HG03521 (cell line): ENCODE data around the gene POLDIP3.

ENCODE experiments used
- ATAC-seq: cut with Tn5 transposase; IDR thresholded peaks from one replicate; pipeline ENCODE4 v1.9.1; 2021; ENCODE audit warnings: mild to moderate bottlenecking, moderate library complexity; ENCODE audit not compliant: unreplicated experiment

POLDIP3 gene, protein sequence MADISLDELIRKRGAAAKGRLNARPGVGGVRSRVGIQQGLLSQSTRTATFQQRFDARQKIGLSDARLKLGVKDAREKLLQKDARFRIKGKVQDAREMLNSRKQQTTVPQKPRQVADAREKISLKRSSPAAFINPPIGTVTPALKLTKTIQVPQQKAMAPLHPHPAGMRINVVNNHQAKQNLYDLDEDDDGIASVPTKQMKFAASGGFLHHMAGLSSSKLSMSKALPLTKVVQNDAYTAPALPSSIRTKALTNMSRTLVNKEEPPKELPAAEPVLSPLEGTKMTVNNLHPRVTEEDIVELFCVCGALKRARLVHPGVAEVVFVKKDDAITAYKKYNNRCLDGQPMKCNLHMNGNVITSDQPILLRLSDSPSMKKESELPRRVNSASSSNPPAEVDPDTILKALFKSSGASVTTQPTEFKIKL

DNA sequence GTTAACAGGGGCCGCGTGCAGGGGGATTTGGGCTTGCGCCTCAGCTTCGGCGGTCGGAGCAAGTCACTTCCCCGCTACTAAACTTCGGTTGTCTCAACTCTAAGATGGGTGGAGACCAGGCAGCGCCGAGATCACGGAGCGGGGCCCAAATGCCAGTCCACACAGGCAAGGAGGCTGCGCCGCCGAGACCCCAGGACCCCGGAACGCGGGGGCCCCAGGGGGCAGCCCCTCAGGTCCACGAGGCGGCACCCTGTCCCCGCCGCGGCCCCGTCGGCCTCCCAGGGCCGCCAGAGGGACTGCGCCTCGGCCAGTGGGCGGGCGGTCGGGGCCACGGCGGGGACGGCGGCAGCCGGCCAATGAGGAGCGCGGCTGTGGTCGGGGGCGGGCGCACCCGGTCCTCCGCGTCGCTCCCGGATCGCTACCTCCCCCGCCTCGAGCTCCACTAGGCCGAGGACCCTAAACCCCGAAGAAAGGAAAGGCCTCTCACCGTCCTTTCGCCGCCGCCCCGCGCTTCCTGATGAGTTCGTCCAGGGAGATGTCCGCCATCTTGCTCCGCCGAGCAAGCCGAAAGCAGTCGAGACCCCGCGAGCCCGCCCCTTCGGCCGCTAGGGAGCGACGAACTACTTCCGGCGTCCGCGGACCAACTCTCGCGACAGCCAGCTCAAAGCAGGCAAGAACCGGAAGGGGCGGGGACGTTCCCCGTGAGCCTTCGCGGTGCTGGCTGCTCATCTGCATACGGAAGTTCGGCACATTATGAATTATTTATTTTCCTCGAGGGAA lies at the start of gene POLDIP3:
TSS of gene POLDIP3 (minus strand) at position 572 of the 780 bp plus-strand sequence. CDS start at position 546, 26 bp downstream.
- ATAC-seq: peak; percentile 69

DNA sequence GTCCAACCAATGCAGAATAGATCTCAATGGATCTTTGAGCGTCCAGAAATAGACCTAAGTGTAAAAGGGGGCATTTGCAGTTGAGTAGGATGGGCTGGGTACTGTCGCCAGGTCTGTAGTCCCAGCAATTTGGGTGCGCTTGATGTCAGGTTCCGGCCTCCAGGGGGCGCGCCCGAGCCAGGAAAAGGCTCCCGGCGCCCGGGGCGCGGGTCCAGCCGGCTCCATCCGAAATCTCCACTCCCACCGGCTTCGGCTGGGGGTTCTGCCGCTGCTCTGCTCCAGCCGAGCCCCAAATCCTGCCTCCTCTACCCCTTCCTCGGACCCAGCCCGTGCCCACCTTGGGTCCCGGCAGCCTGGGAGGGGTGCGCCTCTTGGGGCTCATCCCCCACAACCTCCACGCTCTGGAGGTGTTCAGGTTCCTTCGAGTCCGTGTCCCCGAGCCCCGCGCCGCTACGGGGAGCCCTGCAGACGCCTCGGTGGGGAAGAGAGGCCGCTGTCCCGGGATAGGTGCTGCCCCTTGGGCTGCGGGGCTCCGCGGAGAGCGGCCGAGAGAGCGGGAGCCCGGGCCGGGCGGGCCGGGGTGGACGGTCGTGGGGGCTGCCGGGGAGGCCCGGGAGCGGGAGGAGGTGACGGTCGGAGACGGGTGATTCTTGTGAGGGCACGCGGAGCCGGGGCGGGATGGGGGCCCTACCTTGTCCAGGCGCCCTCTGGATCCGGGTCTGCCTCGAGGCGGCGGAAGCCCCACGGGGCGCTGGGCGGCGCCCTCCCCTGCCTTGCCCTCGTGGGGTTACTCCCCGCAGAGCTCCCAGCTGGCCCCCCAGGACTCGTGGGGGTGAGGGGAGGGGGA lies 47.5 kb upstream of the POLDIP3 start:
- ATAC-seq: no peak

DNA sequence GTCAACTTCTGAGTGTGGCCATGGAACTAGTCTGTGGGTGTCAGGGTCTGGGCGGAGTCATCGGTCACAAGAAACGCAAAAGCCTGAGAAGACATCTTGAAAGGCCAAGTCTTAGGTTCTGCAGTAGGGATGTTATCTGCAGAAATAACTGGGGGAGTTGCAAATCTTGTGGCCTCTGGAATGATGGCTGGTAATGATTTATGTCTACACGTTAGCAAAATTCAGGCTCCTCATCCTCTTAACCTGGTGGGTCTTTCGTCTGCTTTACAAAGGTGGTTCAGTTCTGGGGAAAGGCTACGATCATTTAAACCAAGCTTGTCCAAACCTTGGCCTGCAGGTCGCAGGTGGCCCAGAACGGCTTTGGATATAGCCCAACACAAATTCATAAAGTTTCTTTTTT lies 41.9 kb upstream of the POLDIP3 start:
- no peak for ATAC-seq

DNA sequence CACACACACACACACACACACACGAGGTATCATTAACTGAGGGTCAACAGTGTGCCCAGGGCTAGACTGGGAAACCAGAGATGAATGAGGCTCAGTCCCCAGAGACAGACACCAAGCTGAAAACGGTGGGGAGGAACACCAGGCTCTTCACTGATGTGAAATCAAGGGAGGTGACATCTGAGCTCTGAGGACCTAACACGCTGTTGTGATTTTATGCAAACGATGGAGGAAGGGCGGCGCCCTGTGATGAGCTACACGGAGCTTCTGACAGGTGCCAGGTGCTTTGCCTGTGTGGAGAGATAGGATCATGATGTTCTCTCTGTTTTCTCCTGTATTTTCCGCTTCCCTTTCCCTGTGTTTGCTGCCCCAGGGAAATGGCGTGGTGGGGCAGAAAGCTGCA lies 41.0 kb upstream of the POLDIP3 start:
- ATAC-seq: no peak

DNA sequence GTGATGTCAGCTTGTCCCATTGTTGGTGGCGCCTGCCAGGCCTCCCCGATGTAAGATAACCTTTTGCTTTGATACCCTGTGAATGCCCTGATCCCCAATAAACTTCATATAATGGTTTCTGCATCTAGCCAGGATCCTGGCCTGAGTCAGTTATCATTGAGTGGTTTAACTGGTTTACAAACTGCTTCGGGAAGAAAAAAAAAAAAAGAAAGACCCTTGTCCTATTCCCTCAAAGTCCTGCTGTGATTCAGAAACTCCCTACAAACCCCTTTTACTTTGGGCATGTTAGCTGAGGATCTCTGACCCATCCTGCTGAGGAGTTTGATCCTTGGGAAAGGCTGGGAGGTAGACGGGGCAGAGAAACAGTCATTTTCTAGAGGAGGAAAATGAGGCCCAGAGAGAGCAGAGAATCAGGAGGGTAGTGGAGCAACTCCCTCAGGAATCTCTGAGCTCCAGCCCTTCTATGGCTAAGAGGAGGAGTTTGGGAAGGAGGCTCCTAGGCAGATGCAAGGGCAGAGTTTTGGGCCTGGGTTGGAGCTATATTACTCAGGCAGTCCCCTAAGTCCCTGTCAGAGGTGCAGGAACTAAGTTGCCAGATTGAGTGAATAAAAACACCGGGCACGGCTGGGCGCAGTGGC lies 39.9 kb upstream of the POLDIP3 start:
- no peak for ATAC-seq

DNA sequence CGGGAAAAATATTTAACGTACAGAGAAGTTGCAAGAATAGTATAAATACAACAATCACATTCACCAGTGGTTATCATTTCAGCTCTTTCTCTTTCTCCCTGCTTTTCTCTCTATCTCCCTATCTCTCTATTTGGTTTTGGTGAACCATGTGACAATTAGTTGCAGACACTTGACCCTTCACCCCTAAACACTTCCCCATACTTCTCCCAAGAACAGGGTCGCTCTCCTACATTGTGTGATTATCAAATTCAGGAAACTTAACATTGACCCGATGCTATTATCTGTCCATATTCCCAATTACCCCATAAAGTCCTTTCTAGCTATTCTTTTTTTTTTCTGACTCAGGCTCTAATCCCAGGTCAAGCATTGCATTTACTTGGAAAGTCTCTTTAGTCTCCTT lies 39.3 kb upstream of the POLDIP3 start:
- no peak for ATAC-seq

DNA sequence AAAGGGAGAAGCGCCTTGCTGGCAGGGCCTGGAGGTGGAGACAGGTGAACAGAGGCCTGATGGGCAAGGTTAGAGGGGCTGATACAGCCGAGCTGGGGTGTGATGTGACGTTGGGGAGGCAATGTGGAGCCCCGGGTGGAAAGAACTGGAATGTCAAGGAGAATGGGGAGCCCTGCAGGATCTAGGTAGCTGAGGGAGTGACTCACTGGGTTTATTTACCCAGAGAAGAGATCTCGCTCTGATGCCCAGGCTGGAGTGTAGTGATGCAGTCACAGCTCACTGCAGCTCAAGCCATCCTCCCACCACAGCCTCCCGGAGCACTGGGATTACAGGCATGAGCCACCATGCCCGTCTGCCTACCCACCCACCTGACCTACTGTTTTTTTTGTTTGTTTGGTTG lies 36.5 kb upstream of the POLDIP3 start:
- no peak for ATAC-seq

DNA sequence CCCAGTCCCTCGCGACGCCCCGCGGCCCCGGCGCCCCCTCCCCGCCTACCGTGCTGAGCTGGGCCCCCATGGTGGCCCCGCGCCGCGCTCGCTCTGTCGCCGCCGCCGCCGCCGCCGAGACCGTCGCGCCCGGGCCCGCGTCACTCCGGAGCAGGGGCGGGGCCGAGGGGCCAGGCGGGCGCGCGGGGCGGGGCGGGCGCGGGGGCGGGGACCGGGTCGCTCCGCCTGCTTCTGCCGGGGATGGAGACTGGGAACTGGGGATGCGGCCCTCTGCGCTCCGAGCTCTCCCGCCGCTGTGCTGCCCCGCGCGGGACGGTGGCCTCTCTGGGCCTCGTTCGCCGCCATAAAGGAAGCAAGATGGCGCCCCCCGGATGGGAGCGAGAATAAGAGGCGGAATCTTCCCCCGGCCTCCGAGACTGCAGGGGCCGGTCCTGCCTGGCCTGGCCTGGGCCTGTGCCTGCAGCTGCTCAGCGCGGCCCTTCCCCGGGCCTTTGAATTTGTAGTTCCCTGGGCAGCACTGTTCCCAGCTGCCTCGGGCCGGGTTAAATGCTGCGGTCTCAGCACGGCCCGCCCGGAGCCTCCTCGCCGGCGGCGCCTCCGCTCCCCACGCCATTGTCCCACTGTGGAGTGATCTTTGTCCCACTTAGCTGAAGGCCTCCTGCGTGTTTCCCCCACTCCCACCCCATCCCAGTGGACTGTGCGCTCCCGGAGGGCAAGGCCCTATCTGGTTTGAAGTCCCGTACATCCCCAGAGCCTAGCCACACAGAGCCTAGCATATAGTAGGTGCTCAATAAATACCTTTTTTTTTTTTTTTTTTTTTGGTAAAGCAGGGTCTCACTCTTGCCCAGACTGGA lies 34.8 kb upstream of the POLDIP3 start, which contains the start of gene CYB5R3:
TSS of gene CYB5R3 (minus strand) at position 147 of the 854 bp plus-strand sequence. CDS start at position 70, 77 bp downstream.
- ATAC-seq: peak; percentile 64

DNA sequence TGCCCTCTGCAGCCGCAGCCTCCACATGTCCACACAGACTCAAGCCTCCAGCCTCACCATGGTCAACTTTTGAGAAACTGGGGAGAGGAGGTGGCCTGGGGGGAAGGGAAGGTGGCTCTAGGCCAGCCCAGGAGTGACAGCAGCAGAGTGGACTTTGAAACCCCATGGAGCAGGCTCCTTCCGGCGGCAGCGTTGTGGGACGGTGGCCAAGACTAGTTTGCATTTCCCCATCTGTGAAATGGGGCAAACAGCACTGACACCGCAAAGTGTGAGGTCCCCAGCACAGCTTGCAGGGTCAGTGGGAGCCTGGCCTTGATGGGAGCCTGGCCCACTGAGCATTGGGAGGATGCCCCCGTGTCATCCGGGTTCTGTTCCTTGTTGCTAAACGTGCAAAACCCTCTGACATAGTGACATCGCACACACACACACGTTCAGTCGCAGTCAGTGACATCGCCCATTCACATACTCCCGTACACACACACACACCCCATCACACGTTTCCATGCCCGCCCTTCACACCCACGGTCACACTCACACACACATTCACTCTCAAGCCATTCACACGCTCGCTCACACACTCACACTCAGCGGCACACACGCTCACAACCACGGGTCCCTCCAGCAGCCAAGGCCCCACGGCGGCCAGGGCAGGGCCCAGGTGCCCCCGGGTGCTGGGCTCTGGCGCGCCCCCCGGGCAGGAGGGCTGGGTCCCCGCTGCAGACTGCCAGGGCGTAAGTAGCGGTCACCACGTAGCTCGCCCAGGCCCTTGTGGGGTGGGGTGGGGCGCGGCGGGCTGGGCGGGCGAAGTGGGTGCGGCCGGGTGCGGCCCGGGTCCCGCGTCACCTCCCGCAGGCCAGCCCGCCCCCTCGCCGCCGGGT lies 33.9 kb upstream of the POLDIP3 start:
- ATAC-seq: peak; percentile 41

DNA sequence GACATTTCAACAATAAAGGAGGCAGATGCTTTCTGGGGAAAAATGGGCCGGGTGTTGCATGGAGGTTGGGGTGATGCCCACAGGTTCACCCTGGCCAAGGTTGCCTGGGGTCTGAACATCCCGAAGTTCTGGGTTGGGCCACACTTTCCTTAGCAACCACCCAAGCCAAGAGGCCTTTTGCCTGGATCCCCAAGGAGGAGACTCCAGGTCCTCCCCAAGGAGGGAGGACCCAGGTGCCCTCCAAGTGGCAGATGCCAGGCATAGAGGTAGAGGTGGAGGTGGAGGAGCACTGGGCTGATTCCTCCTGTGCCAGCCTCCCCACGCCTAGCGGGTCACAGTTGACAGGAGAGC lies 33.3 kb upstream of the POLDIP3 start:
- no peak for ATAC-seq

DNA sequence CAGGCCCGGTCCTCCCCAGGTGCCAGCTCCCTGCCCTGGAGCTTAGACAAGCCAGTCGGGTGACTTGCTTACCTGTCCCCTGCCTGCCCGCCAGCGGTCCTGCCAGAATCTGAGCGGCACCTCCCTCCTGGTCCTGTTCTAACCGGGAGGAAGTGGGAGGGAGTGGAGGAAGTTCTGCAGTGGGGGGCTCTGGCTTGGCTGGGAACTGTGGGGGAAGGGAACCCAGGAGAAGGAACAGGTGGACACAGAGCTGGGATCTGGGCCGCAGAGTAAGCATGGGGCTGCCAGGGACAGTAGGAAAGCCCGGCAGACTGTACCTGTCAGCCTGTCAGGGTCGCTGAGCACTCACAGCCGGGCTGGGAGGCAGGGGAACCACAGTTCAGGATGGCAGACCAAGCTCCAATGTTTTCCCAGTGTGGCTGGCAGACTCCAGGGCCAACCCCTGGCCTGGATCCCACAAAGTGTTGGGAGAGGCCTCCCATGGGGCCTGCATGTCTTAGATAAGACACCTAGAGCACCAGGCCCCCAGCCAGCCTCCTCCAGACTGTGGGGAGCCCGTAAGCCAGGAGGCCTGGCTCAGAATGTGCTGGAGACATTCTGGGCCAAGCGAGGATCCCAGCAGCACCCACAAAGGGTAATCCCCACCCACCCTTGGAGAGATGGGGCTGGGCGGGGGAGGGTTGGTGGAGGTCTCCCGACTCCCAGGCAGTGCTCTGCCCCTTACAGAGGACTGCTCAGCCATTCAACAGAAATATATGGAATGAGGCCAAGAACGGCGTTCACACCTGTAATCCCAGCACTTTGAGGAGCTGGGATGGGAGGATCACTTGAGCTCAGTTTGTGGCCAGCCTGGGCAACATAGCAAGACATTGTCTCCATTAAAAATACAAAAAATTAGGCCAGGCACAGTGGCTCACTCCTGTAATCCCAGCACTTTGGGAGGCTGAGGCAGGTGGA lies 32.2 kb upstream of the POLDIP3 start:
- no peak for ATAC-seq

DNA sequence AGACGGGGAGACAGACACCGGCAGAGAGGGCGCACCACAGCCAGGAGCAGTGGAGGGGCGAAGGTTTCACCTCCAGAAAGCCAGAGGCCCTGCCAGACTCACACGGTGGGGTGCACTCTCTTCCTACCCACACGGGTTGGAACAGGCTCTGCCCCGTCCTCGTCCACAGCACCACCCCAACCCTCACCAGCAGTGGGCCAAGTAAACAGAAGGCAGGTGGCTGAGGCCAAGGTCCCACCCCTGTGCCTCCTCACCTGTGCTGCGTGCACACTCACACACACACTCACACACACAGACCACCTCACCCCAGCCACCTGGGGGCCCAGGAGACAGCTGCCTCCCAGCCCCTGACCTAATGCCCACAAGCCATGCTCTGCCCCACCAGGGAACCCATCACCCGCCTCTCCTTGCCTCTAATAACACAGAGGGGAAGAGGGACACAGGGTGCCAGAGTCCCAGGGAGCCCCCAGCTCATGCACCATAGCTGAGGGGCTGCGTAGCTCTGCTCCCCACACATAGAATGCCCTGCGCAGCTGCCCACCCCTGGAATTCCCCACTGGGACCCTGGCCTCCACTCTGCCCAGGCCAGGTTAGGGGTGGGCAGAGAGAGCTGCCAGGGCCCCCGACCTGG lies 31.4 kb upstream of the POLDIP3 start:
- ATAC-seq: no peak

DNA sequence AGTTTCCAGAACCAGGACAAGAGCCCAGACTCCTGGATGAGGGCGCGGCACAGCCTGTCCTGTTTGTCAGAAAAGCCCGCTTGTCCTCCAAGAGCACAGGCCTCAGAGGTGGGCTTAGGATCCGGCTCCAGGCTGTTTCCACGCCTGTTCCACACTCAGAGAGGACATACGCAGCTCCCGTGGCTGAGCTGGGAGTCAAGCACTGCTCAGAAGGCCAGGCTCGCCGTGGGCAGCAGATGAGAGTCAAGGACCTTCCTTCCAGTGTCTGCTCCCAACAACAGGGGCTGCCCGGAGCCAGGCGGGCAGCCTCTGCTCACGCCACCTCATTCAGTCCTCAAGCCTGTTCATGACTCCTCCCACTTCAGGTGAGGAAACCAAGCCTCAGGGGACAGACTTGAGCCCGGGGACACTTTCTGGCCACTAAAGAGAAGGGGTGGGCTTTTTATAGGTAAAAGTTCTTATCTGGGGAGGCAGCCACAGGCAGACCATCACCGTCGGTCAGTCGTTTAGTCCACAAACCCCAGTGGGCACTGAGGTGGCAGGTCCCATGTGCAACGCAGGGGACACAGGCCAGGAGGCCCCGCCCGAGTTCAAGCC lies 30.8 kb upstream of the POLDIP3 start:
- ATAC-seq: no peak

DNA sequence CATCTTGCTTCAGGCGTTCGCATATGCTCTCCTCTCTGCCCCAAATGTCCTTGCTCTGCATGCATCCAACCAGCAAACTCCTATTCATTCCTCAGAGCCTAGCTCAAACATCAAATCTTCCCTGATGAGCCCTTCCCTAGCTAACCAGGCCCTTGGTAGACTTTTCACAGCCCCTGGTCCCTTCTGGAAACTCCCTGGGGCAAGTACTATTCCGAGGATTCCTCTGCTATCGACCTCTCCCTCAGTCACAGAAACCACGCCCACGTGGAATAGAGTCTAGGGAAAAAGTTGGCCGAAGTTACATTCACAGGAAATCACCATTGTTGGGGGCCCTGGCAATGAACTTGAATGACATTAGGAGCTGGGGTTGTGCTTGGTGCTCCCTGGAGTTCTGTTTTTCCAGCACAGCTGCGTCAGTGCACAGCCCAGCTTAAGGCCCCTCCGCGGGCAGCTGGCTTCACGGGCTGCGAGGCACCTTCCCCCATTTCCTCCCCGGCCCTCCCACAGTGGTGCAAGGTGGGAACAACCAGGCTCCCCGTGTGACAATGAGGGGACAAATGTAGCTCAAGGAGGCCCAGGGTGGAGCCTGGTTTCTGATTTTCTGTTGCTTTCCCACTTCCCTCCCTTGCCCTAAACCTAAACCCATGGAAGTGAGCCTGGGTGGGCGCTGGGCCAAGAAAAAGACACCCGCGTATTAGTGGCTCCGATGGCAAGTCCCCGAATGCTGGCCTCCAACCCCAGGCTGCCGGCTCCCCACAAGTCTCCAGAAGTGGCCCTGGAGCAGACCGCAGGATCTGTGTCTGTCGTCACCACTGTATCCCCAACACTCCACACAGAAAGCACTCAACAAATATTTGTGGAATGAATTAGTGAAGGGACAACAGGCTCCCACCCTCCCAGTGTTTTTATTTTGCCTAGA lies 30.0 kb upstream of the POLDIP3 start:
- ATAC-seq: no peak

DNA sequence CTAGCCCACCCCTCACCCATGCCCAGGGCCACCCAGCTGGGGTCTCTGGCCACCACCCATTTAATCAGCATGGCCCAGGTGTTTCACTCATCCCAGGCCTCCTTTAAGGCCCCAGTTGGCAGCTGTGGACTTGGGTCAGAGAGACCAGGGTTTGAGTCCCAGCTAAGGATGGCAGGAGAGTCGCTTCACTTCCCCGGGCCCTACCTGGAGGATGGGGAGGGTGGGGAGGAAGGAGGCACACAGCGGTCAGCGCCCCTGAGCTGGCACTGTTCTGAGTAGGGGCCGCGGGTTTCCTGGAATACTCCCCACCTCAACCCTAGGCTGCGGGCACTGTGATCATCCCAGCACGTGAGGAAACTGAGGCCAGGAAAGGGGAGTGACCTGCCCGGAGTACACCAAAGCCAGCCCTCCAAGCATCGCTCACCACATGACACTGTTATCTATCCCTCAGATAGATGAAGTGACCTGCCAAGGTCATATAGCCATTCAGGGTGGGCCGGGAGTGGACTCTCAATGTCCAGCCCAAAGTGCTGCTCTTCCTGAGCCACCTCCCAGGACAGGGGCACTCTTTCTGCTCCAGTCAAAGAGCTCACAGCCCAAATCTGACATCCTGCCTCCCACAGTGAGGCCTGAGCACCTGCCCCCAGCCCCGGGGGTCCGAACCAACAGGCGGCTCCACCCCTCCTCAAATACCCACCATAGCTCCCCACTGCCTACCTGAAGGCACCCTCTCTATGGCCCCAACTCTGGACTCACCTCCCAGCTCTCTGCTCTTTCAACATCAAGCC lies 29.1 kb upstream of the POLDIP3 start:
- ATAC-seq: no peak
